Mesendoderm (in vitro differentiated cells): Measurements from ENCODE around the gene MAGEA1.

Experiments
- DNase-seq: peaks from one replicate; pipeline ENCODE4 v3.0.0; 2013
- H2AK5ac ChIP-seq: 2 replicates; pipeline ENCODE4 v1.6.1; 2013; ENCODE audit warnings: low read length, inconsistent platforms
- H2BK120ac ChIP-seq: 2 replicates; pipeline ENCODE4 v1.6.1; 2013; ENCODE audit warnings: low read depth, mild to moderate bottlenecking, low read length, moderate library complexity, mixed read lengths
- H2BK15ac ChIP-seq: replicated peaks from 2 replicates; pipeline ENCODE4 v1.6.1; 2013; ENCODE audit warnings: low read depth, mild to moderate bottlenecking, moderate library complexity
- H2BK5ac ChIP-seq: 2 replicates; pipeline ENCODE4 v1.6.1; 2013; ENCODE audit warnings: low read length, inconsistent platforms
- H3K18ac ChIP-seq: 2 replicates; pipeline ENCODE4 v1.6.1; 2013; ENCODE audit warnings: mild to moderate bottlenecking, low read length, mixed read lengths
- H3K23ac ChIP-seq: one replicate; pipeline ENCODE4 v1.6.1; 2013; ENCODE audit warnings: low read length
- H3K27ac ChIP-seq: 2 replicates; pipeline ENCODE4 v1.5.1; 2013; ENCODE audit warnings: low read depth, mild to moderate bottlenecking, inconsistent platforms, low read length, moderate library complexity
- H3K27me3 ChIP-seq: 2 replicates; pipeline ENCODE4 v1.6.1; 2013; ENCODE audit warnings: low read length, control low read depth, mild to moderate bottlenecking, inconsistent platforms; ENCODE audit not compliant: insufficient read depth, poor library complexity
- H3K36me3 ChIP-seq: 2 replicates; pipeline ENCODE4 v1.6.1; 2013; ENCODE audit warnings: low read length, inconsistent platforms; ENCODE audit not compliant: control insufficient read depth, insufficient read depth
- H3K4ac ChIP-seq: one replicate; pipeline ENCODE4 v1.6.1; 2013; ENCODE audit warnings: low read depth, mild to moderate bottlenecking, low read length, moderate library complexity
- H3K4me1 ChIP-seq: 2 replicates; pipeline ENCODE4 v1.6.1; 2013; ENCODE audit warnings: low read depth, low read length, inconsistent platforms; ENCODE audit not compliant: control insufficient read depth
- H3K4me2 ChIP-seq: 2 replicates; pipeline ENCODE4 v1.6.1; 2013; ENCODE audit warnings: low read length
- H3K4me3 ChIP-seq: 2 replicates; pipeline ENCODE4 v1.5.1; 2013; ENCODE audit warnings: mild to moderate bottlenecking, low read length
- H3K56ac ChIP-seq: one replicate; pipeline ENCODE4 v1.6.1; 2013; ENCODE audit warnings: low read length
- H3K79me1 ChIP-seq: 2 replicates; pipeline ENCODE4 v1.6.1; 2013; ENCODE audit warnings: low read length, inconsistent platforms
- H3K79me2 ChIP-seq: 2 replicates; pipeline ENCODE4 v1.6.1; 2013; ENCODE audit warnings: mild to moderate bottlenecking, low read length; ENCODE audit not compliant: control insufficient read depth, insufficient read depth
- H3K9ac ChIP-seq: 2 replicates; pipeline ENCODE4 v1.6.1; 2013; ENCODE audit warnings: low read length, inconsistent platforms
- H4K5ac ChIP-seq: one replicate; pipeline ENCODE4 v1.6.1; 2013; ENCODE audit warnings: low read length
- H4K8ac ChIP-seq: one replicate; pipeline ENCODE4 v1.6.1; 2013; ENCODE audit warnings: low read depth, mild to moderate bottlenecking, control low read depth, low read length, moderate library complexity
- WGBS: extraction: QIAGEN DNeasy Blood & Tissue Kit; methylation state at CpG from one replicate; pipeline ENCODE4 v1.1.7; 2013; ENCODE audit warnings: low lambda C conversion rate, missing lambda C conversion rate; ENCODE audit not compliant: insufficient coverage; ENCODE audit errors: extremely low coverage; 5-methylcytosine and 5-hydroxymethylcytosine counted together

MAGEA1 gene

GRCh38 chrX:153190381-153190780, 11.3 kb downstream of the MAGEA1 start:
- Histone ChIP-seq H3K79me1 (no peaks in the 10 kb centered on the region), H2AK5ac (no peak overlapping the region), H4K8ac (no peak overlapping the region), H3K4ac (no peak overlapping the region), H3K27me3 (no peaks in the 10 kb centered on the region), H4K5ac (no peak overlapping the region), H3K27ac (no peak overlapping the region), H2BK120ac (no peak overlapping the region), H3K79me2 (no peaks in the 10 kb centered on the region), H3K56ac (no peak overlapping the region), H3K23ac (no peak overlapping the region), H3K36me3 (no peaks in the 10 kb centered on the region), H2BK15ac (no peak overlapping the region), H3K4me3 (no peak overlapping the region), H3K4me2 (no peak overlapping the region), H3K9ac (no peak overlapping the region), H2BK5ac (no peak overlapping the region), H3K4me1 (no peaks in the 10 kb centered on the region), H3K18ac (no peak overlapping the region)
- peak; percentile 60 for DNase-seq
- no CpG with 5 or more reads among the region's 1 CpG for WGBS

- Histone ChIP-seq H3K4me3 (no peak overlapping the region), H3K36me3 (no peaks in the 10 kb centered on the region), H4K8ac (no peak overlapping the region), H3K4me1 (no peaks in the 10 kb centered on the region), H3K79me1 (no peaks in the 10 kb centered on the region), H2AK5ac (no peak overlapping the region), H2BK5ac (no peak overlapping the region), H3K27ac (no peak overlapping the region), H3K27me3 (no peaks in the 10 kb centered on the region), H3K18ac (no peak overlapping the region), H3K79me2 (no peaks in the 10 kb centered on the region), H3K4me2 (no peak overlapping the region), H3K56ac (no peak overlapping the region), H4K5ac (no peak overlapping the region), H2BK120ac (no peak overlapping the region), H3K4ac (no peak overlapping the region), H3K9ac (no peak overlapping the region), H2BK15ac (no peak overlapping the region), H3K23ac (no peak overlapping the region)
- WGBS = no CpG with 5 or more reads among the region's 2 CpGs
- DNase-seq = no peak
Measured at GRCh38 chrX:153200462-153200861, 21.4 kb downstream of the MAGEA1 start.

GRCh38 chrX:153206425-153207046, 27.5 kb downstream of the MAGEA1 start:
- Histone ChIP-seq H2BK15ac (no peak overlapping the region), H3K23ac (no peak overlapping the region), H3K4me1 (no peaks in the 10 kb centered on the region), H4K5ac (no peak overlapping the region), H3K4ac (no peak overlapping the region), H3K18ac (no peak overlapping the region), H3K79me2 (no peaks in the 10 kb centered on the region), H3K79me1 (no peaks in the 10 kb centered on the region), H3K27ac (no peak overlapping the region), H3K36me3 (no peaks in the 10 kb centered on the region), H3K27me3 (no peaks in the 10 kb centered on the region), H3K56ac (no peak overlapping the region), H2BK120ac (no peak overlapping the region), H3K4me3 (no peak overlapping the region), H2AK5ac (no peak overlapping the region), H3K9ac (no peak overlapping the region), H2BK5ac (no peak overlapping the region), H3K4me2 (no peak overlapping the region), H4K8ac (no peak overlapping the region)
- DNase-seq = no peak
- WGBS = no CpG with 5 or more reads among the region's 8 CpGs

- no CpG with 5 or more reads among the region's 3 CpGs for WGBS
- H3K27ac ChIP-seq = no peak overlapping the region
- no peak overlapping the region for H3K4me2 ChIP-seq
- H4K5ac ChIP-seq = no peak overlapping the region
- no peak overlapping the region for H2BK120ac ChIP-seq
- H2AK5ac ChIP-seq = no peak overlapping the region
- H3K4ac ChIP-seq = no peak overlapping the region
- H3K4me3 ChIP-seq = no peak overlapping the region
- no peaks in the 10 kb centered on the region for H3K4me1 ChIP-seq
- H3K79me2 ChIP-seq = no peaks in the 10 kb centered on the region
- no peak overlapping the region for H2BK15ac ChIP-seq
- H3K27me3 ChIP-seq = no peaks in the 10 kb centered on the region
- no peak overlapping the region for H4K8ac ChIP-seq
- no peaks in the 10 kb centered on the region for H3K36me3 ChIP-seq
- no peak overlapping the region for H3K56ac ChIP-seq
- DNase-seq = no peak
- no peak overlapping the region for H3K23ac ChIP-seq
- H3K9ac ChIP-seq = no peak overlapping the region
- H2BK5ac ChIP-seq = no peak overlapping the region
- no peaks in the 10 kb centered on the region for H3K79me1 ChIP-seq
- no peak overlapping the region for H3K18ac ChIP-seq
Measured at GRCh38 chrX:153209347-153209746, 30.3 kb downstream of the MAGEA1 start.

- no peak overlapping the region for H4K5ac ChIP-seq
- no peak overlapping the region for H3K23ac ChIP-seq
- H3K56ac ChIP-seq = no peak overlapping the region
- no peaks in the 10 kb centered on the region for H3K79me1 ChIP-seq
- no peak overlapping the region for H3K4me2 ChIP-seq
- no peak overlapping the region for H3K4me3 ChIP-seq
- H3K27me3 ChIP-seq = no peaks in the 10 kb centered on the region
- no peak overlapping the region for H4K8ac ChIP-seq
- no peak overlapping the region for H2AK5ac ChIP-seq
- no CpG with 5 or more reads among the region's 2 CpGs for WGBS
- H2BK15ac ChIP-seq = no peak overlapping the region
- H3K36me3 ChIP-seq = no peaks in the 10 kb centered on the region
- no peak overlapping the region for H3K27ac ChIP-seq
- H2BK5ac ChIP-seq = no peak overlapping the region
- H3K18ac ChIP-seq = no peak overlapping the region
- H3K4ac ChIP-seq = no peak overlapping the region
- no peaks in the 10 kb centered on the region for H3K4me1 ChIP-seq
- no peak overlapping the region for H2BK120ac ChIP-seq
- DNase-seq = no peak
- H3K79me2 ChIP-seq = no peaks in the 10 kb centered on the region
- no peak overlapping the region for H3K9ac ChIP-seq
Measured at GRCh38 chrX:153214934-153215333, 35.9 kb downstream of the MAGEA1 start.

- Histone ChIP-seq H3K4me2 (no peak overlapping the region), H3K27ac (no peak overlapping the region), H3K4me1 (no peaks in the 10 kb centered on the region), H3K36me3 (no peaks in the 10 kb centered on the region), H3K56ac (no peak overlapping the region), H2BK5ac (no peak overlapping the region), H3K27me3 (no peaks in the 10 kb centered on the region), H3K18ac (no peak overlapping the region), H2AK5ac (no peak overlapping the region), H3K79me2 (no peaks in the 10 kb centered on the region), H3K4me3 (no peak overlapping the region), H4K5ac (no peak overlapping the region), H3K4ac (no peak overlapping the region), H4K8ac (no peak overlapping the region), H2BK120ac (no peak overlapping the region), H3K23ac (no peak overlapping the region), H2BK15ac (no peak overlapping the region), H3K9ac (no peak overlapping the region), H3K79me1 (no peaks in the 10 kb centered on the region)
- no peak for DNase-seq
- WGBS = no CpG with 5 or more reads among the region's 1 CpG
Measured at GRCh38 chrX:153216926-153217325, 37.8 kb downstream of the MAGEA1 start.
